ENCODE results near the gene SPP2. TPM values are rescaled to one million over a fixed set of nuclear protein-coding genes. Genes with fewer than 3 reads are reported as not detected.

The SPP2 gene
- total and polyA plus RNA-seq, 3 donors from 2014 or later: not detected

GRCh38 chr2:234047361-234047760 is 3.1 kb upstream of the SPP2 start:
- TF ChIP-seq POLR2A (IDR thresholded peaks at IDR 0.05) (no peak), CTCF (IDR thresholded peaks at IDR 0.05) (no peak)
- no peak overlapping the region for H3K27ac ChIP-seq
- intact Hi-C loops (cut with DNase I; ENCODE audit: low total_unique reads): no loop called here

GRCh38 chr2:234048049-234048448 is 2.5 kb upstream of the SPP2 start:
- DNase-seq: no peak
- Histone ChIP-seq H3K9me3 (no peaks in the 10 kb centered on the region), H3K36me3 (ENCODE audit: low read depth, missing control alignments) (no peaks in the 10 kb centered on the region), H3K4me1 (no peaks in the 10 kb centered on the region), H3K27me3 (no peaks in the 10 kb centered on the region), H3K4me3 (no peak overlapping the region), H3K27ac (no peak overlapping the region)
- 86 to 90% methylated on average over 4 of the region's 4 CpGs for WGBS, 2 donors
- intact Hi-C loops (cut with DNase I; ENCODE audit: low total_unique reads): no loop called here
- TF ChIP-seq POLR2A (IDR thresholded peaks at IDR 0.05): no peak
- TF ChIP-seq CTCF (IDR thresholded peaks at IDR 0.05): no peak

More at GRCh38 chr2:234047361-234047760, 3.1 kb upstream of the SPP2 start:
- no peaks in the 10 kb centered on the region for H3K4me1 ChIP-seq
- H3K27me3 ChIP-seq: no peaks in the 10 kb centered on the region
- no peaks in the 10 kb centered on the region for H3K9me3 ChIP-seq
- DNase-seq: no peak
- no peaks in the 10 kb centered on the region for H3K36me3 ChIP-seq (ENCODE audit: low read depth, missing control alignments)
- no peak overlapping the region for H3K4me3 ChIP-seq

- TF ChIP-seq CTCF (IDR thresholded peaks at IDR 0.05) (no peak), POLR2A (IDR thresholded peaks at IDR 0.05) (no peak)
- Histone ChIP-seq H3K4me3 (no peak overlapping the region), H3K27me3 (no peaks in the 10 kb centered on the region), H3K9me3 (no peaks in the 10 kb centered on the region), H3K4me1 (no peaks in the 10 kb centered on the region), H3K36me3 (ENCODE audit: low read depth, missing control alignments) (no peaks in the 10 kb centered on the region), H3K27ac (no peak overlapping the region)
- intact Hi-C loops (cut with DNase I; ENCODE audit: low total_unique reads): no loop called here
- 85 to 87% methylated on average over 4 of the region's 4 CpGs for WGBS, 2 donors
- no peak for DNase-seq
These were observed 1.0 kb downstream of the SPP2 start for GRCh38 chr2:234051374-234052070.

- intact Hi-C loops (cut with DNase I; ENCODE audit: low total_unique reads): no loop called here
- DNase-seq: no peak
- H3K27ac ChIP-seq: no peak overlapping the region
These were observed 8.4 kb downstream of the SPP2 start for GRCh38 chr2:234058881-234059280.

More at GRCh38 chr2:234058881-234059280, 8.4 kb downstream of the SPP2 start:
- H3K4me1 ChIP-seq: no peaks in the 10 kb centered on the region
- 86 to 87% methylated on average over 4 of the region's 4 CpGs for WGBS, 2 donors
- no peaks in the 10 kb centered on the region for H3K9me3 ChIP-seq
- no peak for TF ChIP-seq CTCF (IDR thresholded peaks at IDR 0.05)
- no peak for TF ChIP-seq POLR2A (IDR thresholded peaks at IDR 0.05)
- no peak overlapping the region for H3K4me3 ChIP-seq
- no peaks in the 10 kb centered on the region for H3K36me3 ChIP-seq (ENCODE audit: low read depth, missing control alignments)
- no peaks in the 10 kb centered on the region for H3K27me3 ChIP-seq
